ENCODE results near the gene NAT16.
"Not testable (repeated sequence)": the region's sequence is repeated elsewhere in the genome, so short reads cannot be mapped to it uniquely, and the experiment has no call there.

NAT16 gene

GRCh38 chr7:101180130-101180755, at the start of gene NAT16:
Gene NAT16, minus strand, starts transcription at chr7:101180293. Its CDS starts 5,486 bp downstream, at chr7:101174807.
- DNase-seq = no peak

DNA sequence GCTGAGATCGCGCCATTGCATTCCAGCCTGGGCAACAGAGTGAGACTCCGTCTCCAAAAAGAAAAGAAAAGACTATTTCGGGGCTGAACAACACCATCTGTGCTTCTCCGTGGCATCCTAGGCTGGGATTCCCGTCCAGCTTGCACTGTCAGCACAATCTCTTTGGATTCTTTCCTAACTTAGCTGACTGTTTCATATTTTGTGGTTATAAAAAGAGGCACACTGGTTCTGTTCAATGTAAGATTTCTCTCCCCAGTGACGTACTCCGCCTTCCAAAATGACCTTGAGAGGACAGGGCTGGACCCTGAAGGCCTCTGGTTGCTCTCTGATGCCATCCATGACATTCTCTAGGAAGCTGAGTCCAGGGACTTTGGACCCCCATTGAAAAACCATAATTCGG, 46.6 kb upstream of the NAT16 start:
- DNase-seq = no peak

DNA sequence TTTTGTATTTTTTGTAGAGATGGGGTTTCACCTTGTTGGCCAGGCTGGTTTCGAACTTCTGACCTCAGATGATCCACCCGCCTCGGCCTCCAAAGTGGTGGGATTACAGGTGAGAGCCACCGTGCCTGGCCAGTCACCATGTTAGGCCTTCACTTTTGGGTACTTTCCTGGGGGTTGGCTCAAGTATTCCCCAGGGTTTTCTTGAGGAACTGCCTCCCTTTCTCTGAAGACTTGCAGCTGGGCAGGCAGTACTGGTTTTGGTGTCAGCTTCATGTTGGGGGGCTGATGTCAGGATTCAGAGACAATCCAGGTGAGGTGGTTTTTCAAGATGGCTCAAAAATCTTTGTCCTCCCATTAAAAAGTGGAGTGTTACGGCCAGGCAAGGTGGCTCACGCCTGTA, 45.6 kb upstream of the NAT16 start:
- DNase-seq = no peak

- no peak for DNase-seq
Measured at GRCh38 chr7:101223528-101223927, 43.4 kb upstream of the NAT16 start.

DNA sequence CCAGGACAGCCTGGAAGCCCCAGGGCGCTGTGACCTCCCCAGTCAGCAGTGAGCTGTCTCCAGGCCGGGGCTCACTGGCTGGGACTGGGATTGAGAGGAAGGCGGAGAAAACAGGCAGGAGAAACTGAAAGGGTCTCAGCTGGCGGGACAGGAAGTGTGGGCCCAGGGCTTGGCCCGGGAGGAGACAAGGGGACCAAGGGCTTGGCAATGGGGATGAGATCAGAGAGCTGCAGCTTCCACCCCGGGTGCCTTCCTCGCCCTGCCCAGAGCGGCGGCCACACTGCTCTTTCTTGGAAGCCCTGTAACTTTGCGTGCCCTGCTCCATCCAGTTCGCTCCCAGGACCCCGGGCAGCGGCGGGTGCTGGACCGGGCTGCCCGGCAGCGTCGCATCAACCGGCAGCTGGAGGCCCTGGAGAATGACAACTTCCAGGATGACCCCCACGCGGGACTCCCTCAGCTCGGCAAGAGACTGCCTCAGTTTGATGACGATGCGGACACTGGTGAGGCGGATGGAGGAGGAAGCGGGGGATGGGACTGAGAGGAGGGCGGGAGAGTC, 42.3 kb upstream of the NAT16 start:
- no peak for DNase-seq

DNA sequence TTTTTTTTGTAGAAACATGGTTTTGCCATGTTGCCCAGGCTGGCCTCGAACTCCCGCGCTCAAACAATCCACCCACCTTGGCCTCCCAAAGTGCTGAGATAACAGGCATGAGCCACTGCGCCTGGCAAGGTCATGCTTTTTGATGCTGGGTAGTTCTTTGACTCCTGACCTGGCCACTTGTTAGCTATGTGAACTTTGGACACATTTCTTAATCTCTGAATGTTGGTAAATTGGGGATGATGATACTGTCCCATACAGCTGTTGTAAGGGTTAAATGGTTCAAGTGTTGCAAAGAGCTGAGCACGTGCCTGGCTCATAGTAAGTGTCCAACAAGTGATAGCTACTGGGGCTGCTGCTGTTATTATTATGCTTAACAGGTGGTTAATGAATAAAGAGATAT, 40.2 kb upstream of the NAT16 start:
- DNase-seq = no peak

- DNase-seq = no peak
Measured at GRCh38 chr7:101218236-101219125, 38.4 kb upstream of the NAT16 start.

DNA sequence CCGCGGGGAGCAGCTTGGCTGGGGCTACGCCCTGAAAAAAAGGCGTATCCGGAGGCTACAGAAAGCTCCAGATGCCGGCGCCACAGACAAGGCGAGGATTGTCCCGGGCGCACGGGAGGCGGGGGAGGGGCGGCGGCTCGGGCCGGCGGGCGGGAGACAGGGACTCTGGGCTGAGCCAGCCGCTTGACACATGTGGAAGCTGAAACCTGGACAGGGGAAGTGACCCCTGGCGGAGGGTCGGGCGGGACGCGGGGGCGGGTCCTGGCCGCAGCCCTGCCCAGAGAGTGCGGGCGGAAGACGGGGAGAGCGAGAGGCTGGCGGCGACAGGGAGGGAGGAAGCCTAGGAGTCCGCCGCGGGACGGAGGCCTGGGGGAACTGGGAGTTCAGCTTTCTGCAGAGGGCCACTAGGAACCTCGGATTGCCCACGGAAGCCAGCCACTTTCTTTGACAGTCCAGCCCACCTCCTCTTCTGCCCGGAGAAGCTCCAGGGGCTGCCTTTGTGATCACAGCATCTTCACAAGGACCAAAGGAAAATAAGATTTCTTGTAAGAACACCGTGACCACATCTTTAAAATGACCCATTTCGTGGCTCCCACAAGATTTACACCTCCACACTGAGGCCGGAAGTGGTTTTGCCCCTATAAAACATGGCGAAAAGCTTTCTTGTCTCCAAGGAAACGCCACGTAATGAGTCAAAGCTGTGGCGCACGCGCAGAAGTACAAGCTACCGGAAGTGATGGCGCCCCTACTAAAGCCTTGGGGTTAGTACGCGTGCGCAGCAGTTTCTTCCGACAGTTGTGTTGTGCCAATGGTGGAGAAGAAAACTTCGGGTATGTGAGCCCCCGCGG, 37.5 kb upstream of the NAT16 start, which contains the start of the genes PLOD3 and ZNHIT1:
PLOD3 (minus strand) TSS at position 194 of the 848 bp plus-strand sequence. CDS start 307 bp downstream, outside the sequence.
ZNHIT1 (plus strand) TSS at position 778 of the 848 bp plus-strand sequence; CDS start at position 809, 31 bp downstream.
- peak; percentile 98 to 100 for DNase-seq

GRCh38 chr7:101216860-101217387, 36.8 kb upstream of the NAT16 start:
- DNase-seq = no peak

DNA sequence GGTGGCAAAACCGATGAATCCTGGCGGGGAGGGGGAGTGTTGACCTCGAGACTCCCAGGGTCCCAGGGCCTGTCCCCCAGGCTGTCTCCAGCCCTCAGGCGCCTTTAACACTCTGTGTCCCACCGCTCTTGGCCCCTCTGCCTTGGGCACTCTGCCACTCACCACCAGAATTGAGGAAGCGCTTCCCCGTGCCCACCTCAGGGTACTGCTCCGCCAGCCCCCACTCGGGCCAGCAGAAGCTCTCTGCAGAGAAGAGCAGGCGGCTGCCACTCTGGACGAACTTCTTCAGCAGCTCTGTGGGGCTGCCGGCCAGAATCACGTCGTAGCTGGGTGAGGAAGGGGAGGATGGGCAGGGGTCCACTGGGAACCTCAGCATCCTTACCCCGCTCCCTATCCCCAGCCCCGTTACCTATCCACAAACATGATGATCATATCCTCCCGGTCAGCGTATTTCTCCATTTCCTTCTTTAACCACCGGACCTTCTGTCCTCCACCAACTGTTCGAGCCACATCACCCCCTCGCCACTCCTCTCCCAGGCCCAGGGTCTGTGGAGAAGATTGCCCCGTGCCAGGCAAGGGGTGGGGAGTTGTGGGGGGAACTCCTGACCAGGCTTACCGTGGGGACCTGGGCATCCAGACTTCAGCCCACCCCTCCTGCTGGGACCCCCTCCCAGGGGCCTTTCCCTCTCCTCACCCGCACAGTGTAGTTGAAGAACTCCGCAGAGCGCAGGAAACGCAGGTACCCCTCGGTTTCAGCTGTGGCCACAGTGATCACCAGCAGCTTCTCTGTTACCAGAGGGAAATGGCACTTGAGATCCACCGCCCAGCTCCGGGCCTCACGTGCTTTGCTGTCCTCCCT, 36.1 kb upstream of the NAT16 start:
- DNase-seq = no peak

GRCh38 chr7:101212014-101212413, 31.9 kb upstream of the NAT16 start:
- DNase-seq = no peak

- no peak for DNase-seq
Measured at GRCh38 chr7:101211501-101211900, 31.4 kb upstream of the NAT16 start.

- DNase-seq = no peak
Measured at GRCh38 chr7:101210143-101210542, 30.1 kb upstream of the NAT16 start.

- DNase-seq = no peak
Measured at GRCh38 chr7:101208794-101209193, 28.7 kb upstream of the NAT16 start.

GRCh38 chr7:101207459-101207858, 27.4 kb upstream of the NAT16 start:
- DNase-seq = no peak

GRCh38 chr7:101206665-101207042, 26.6 kb upstream of the NAT16 start:
- no peak for DNase-seq

DNA sequence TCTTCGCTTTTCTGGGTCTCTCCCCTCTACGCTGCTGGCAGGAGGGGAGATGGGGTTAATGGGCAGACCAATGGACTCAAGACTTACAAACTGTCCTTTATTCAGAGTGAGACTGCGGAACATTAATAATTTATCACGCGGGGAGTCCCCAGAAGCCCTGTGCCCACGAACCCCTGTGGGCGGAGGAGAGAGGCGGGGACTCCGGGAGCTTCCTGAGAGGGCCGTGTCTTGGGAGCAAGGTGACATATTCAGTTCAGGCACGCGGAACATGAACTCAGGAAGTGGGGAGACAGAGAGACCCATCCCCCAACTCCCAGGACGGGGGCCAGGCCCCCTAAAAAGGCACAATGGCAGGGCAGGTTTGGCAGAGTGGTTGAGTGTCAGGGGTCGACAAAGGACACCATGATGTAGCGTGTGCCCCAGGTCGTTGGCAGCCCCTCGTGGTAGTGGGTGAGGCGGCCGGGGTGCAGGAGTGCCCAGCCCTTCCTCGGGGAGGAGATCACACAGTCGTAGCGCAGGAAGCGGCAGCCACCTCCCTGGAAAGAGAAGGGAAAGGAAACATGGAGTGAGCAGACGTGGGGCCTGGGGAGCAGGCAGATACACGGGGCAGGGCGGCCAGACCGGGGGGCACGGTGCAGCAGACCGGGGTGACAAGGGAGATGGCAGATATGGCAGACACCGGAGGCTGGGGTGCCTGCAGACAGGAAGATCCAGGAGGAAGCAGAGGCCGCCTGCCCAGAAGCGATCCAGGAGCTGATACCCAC, 26.0 kb upstream of the NAT16 start:
- DNase-seq = no peak

DNA sequence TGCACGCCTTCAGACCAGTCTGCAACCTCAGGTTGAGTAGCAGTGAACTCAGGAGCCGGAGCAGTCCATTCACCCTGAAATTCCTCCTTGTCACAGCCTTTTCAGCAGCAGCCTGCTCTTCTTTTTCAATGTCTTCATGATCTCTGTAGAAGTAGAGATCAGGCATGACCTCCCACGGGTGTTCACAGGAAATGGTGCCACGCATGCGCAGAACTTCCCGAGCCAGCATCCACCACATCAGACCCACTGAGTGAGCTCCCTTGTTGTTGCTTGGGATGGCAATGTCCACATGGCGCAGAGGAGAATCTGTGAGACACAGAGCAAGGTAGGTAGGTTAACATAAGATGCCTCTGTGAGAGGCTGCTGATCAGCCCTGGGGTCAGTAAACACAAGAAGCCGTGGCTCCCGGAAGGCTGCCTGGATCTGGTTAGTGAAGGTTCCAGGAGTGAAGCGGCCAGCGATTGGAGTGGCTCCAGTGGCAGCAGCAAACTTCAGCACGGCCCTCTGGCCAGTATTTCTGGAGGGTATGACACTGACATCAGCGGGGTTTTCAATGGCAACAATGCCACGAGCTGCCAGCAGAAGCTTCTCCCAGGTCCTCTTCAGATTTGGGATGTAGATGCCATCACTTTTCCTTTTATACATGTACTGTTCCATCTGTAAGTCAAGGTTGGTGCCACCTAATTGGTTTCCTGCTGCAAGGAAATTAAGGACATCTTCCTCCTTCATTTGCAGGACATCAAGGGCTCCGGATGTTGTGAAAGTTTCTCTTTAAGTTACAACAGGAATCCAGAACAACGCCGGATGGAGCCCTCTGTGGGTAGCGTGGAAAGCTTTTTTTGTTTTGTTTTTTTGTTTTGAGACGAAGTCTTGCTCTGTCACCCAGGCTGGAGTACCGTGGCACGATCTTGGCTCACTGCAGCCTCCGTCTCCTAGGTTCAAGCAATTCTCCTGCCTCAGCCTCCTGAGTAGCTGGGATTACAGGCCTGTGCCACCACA, 23.9 kb upstream of the NAT16 start:
- DNase-seq = not testable (repeated sequence)

- DNase-seq = no peak
Measured at GRCh38 chr7:101202603-101202918, 22.5 kb upstream of the NAT16 start.
